Testis (tissue), 5 donors: ENCODE results near the gene UGT1A1. TPM values are rescaled to one million over a fixed set of nuclear protein-coding genes. Genes with fewer than 3 reads are reported as not detected.

Experiments
- DNase-seq: peaks from one replicate; pipeline ENCODE4 v3.0.0-alpha.2; 2019
- H3K27ac ChIP-seq, 2 donors: fragments of 200-600 bp; sonication (generic); one replicate each; pipeline ENCODE4 v1.5.1; 2019
- H3K27me3 ChIP-seq: fragments of 200-600 bp; sonication (generic); one replicate; pipeline ENCODE4 v1.5.1; 2019
- H3K36me3 ChIP-seq: fragments of 200-600 bp; sonication (generic); one replicate; pipeline ENCODE4 v1.5.1; 2017; ENCODE audit warnings: low read depth; ENCODE audit errors: missing control alignments
- H3K4me1 ChIP-seq: fragments of 200-600 bp; sonication (generic); one replicate; pipeline ENCODE4 v1.5.1; 2019
- H3K4me3 ChIP-seq, 2 donors: fragments of 200-600 bp; sonication (generic); one replicate each; pipeline ENCODE4 v1.5.1; 2017 to 2019
- H3K9me3 ChIP-seq: fragments of 200-600 bp; sonication (generic); one replicate; pipeline ENCODE4 v1.5.1; 2017
- CTCF ChIP-seq, 3 experiments: fragments of 450-650 bp in 2 of 3; fragments of 200-600 bp in 1 of 3; sonication (generic) in 1 of 3; IDR thresholded peaks; one replicate each; pipeline ENCODE4 v1.5.1; 2016 to 2019; ENCODE audit warnings: antibody characterized with exemption in 3 of 3, mild to moderate bottlenecking in 2 of 3, moderate library complexity in 1 of 3
- POLR2A ChIP-seq: fragments of 450-650 bp; IDR thresholded peaks from one replicate; pipeline ENCODE4 v1.6.1; 2017; ENCODE audit warnings: antibody characterized with exemption, mild to moderate bottlenecking, moderate library complexity
- WGBS, 2 donors: methylation state at CpG; one replicate each; pipeline ENCODE4 v1.1.5; 2018; 5-methylcytosine and 5-hydroxymethylcytosine counted together
- intact Hi-C: fragments of 100-400 bp; cut with DNase I; formaldehyde crosslinking; loops from one replicate; pipeline ENCODE4 v1.15.1; 2023; ENCODE audit warnings: low total_unique reads
- long read RNA-seq, 2 donors: transcript quantifications; one replicate each; lab custom pipeline, GENCODE V29; 2026
- polyA plus RNA-seq: library from polyadenylated mRNA; stranded (reverse); fragments of 350-450 nt; fragmentation: Illumina TruSeq; extraction: RNeasy Lipid Tissue Mini Kit (QIAGEN cat#74804); gene quantifications from one replicate; pipeline ENCODE4 v1.2.3, GENCODE V29; 2014; ENCODE audit warnings: low read depth, low replicate concordance; ENCODE audit not compliant: insufficient read depth
- total RNA-seq, 2 donors: library from RNA; depleted of rRNA; stranded (reverse); fragments of >200 nt; gene quantifications; one replicate each; pipeline ENCODE4 v1.2.3, GENCODE V29; 2016

UGT1A1 gene
- under 1 TPM; 0.24 to 0.31 TPM for total RNA-seq
- polyA plus RNA-seq: 0.34 TPM
- long read RNA-seq, donor 1: 0 reads
- long read RNA-seq, donor 2: 0 reads

GRCh38 chr2:233760043-233760442 is at the start of gene UGT1A1:
UGT1A1 (plus strand) TSS chr2:233760270; CDS start chr2:233760288, 18 bp downstream.
- Histone ChIP-seq H3K27ac (no peak within 1 kb of the TSS), H3K9me3 (no peaks in the 10 kb centered on the region), H3K4me3 (peak within 1 kb of the TSS in 1 of 2 donors; percentile 2), H3K4me1 (no peaks in the 10 kb centered on the region), H3K36me3 (no peaks in the 10 kb centered on the region), H3K27me3 (no peaks in the 10 kb centered on the region)
- intact Hi-C loops: no loop called here
- WGBS, 2 donors: 81 to 83% methylated on average over 6 of the region's 6 CpGs
- no peak for TF ChIP-seq CTCF (IDR thresholded peaks at IDR 0.05)
- TF ChIP-seq POLR2A: no peak
- no peak for DNase-seq

- peak; percentile 91 for DNase-seq
- no peak overlapping the region for H3K4me3 ChIP-seq
- intact Hi-C loops: no loop called here
- no peaks in the 10 kb centered on the region for H3K9me3 ChIP-seq
- TF ChIP-seq POLR2A (no peak), CTCF (IDR thresholded peaks at IDR 0.05) (peak; percentile 61 to 81 (median 63))
- H3K36me3 ChIP-seq: no peaks in the 10 kb centered on the region
- H3K4me1 ChIP-seq: no peaks in the 10 kb centered on the region
- H3K27me3 ChIP-seq: no peaks in the 10 kb centered on the region
- 43 to 59% methylated on average over 8 to 11 of the region's 11 CpGs for WGBS, 2 donors
- H3K27ac ChIP-seq: no peak overlapping the region
Measured at GRCh38 chr2:233711312-233712008, 48.6 kb upstream of the UGT1A1 start.

GRCh38 chr2:233712611-233713261 is 47.3 kb upstream of the UGT1A1 start, which contains the start of gene UGT1A5:
UGT1A5 (plus strand) TSS chr2:233712907; CDS start chr2:233712992, 85 bp downstream.
- Histone ChIP-seq H3K27me3 (no peaks in the 10 kb centered on the region), H3K27ac (no peak within 1 kb of the TSS), H3K9me3 (no peaks in the 10 kb centered on the region), H3K4me3 (no peak within 1 kb of the TSS), H3K36me3 (no peaks in the 10 kb centered on the region), H3K4me1 (no peaks in the 10 kb centered on the region)
- intact Hi-C loops: no loop called here
- DNase-seq: no peak
- WGBS, 2 donors: 83 to 87% methylated on average over 14 of the region's 14 CpGs
- TF ChIP-seq POLR2A: no peak
- no peak for TF ChIP-seq CTCF (IDR thresholded peaks at IDR 0.05)

- no peaks in the 10 kb centered on the region for H3K27me3 ChIP-seq
- no peaks in the 10 kb centered on the region for H3K4me1 ChIP-seq
- no peaks in the 10 kb centered on the region for H3K9me3 ChIP-seq
- H3K4me3 ChIP-seq: no peak overlapping the region
- intact Hi-C loops: no loop called here
- TF ChIP-seq CTCF (IDR thresholded peaks at IDR 0.05) (no peak), POLR2A (no peak)
- no peak for DNase-seq
- 86% methylated on average over 7 of the region's 7 CpGs for WGBS, 2 donors
- no peak overlapping the region for H3K27ac ChIP-seq
- no peaks in the 10 kb centered on the region for H3K36me3 ChIP-seq
Measured at GRCh38 chr2:233713262-233713615, 46.8 kb upstream of the UGT1A1 start.
